Measurements from ENCODE around the gene SPPL3.

Gene SPPL3

DNA sequence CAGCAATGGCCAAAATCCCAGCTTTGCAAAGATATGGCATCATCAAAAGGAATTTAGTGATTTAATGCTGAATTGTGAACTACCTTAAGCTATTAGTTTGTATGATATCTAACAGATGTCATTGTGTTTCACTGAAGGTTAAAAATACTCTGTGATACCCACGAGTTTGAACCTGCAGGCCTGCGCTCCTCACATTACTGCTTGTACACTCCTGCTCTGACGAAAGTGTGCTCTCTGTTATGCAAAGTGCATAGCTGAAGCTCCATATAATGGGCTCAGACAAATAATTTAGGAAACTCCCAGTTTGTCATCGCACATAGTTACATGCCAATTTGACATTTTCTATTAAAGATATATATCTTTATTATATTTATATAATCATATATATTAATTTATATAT lies 52.2 kb downstream of the SPPL3 start:
- 0 out of 2 replicates have a peak, but pooled peaks cover 8% of the 10 kb centered on the region for H3K79me2 ChIP-seq (ENCODE audit: insufficient read depth, low read depth)
- no peak overlapping the region for H2AFZ ChIP-seq (ENCODE audit: low read depth)
- no peak for TF ChIP-seq CTCF (conservative IDR thresholded peaks at IDR 0.05; ENCODE audit: low read depth, low read length)
- peaks cover 62% of the 10 kb centered on the region for H3K4me1 ChIP-seq (ENCODE audit: low read depth, poor library complexity, severe bottlenecking)
- H3K27me3 ChIP-seq (ENCODE audit: insufficient read depth, low read depth): no peaks in the 10 kb centered on the region
- peak overlapping the region; percentile 57; the same call in 1 of the 2 replicates for H3K4me2 ChIP-seq
- no peaks in the 10 kb centered on the region for H3K36me3 ChIP-seq (ENCODE audit: insufficient read depth)
- H3K27ac ChIP-seq: peak overlapping the region; percentile 40; the same call in 1 of the 2 replicates
- H4K20me1 ChIP-seq (ENCODE audit: insufficient read depth): no peaks in the 10 kb centered on the region
- H3K9ac ChIP-seq: no peak overlapping the region
- no peak overlapping the region for H3K4me3 ChIP-seq (IDR thresholded peaks at IDR 0.05; ENCODE audit: insufficient read depth, low read depth, low read length)

DNA sequence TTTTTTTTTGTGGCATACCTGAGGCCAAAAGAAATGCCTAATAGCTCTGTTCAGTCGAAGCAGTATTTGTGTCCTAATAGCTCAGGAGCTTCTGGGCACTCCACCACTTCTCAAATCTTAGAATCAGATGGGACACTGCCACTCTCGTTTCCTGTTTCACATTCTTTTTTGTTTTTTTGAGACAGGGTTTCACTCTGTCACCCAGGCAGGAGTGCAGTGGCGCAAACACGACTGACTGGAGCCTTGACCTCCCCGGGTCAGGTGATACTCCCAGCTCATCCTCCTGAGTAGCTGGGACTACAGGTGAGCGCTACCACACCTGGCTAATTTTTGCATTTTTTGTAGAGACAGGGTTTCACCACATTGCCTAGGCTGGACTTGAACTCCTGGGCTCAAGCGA lies 52.7 kb downstream of the SPPL3 start:
- Histone ChIP-seq H3K79me2 (ENCODE audit: insufficient read depth, low read depth) (peaks cover 13% of the 10 kb centered on the region; the same call in 1 of the 2 replicates), H3K9ac (no peak overlapping the region), H4K20me1 (ENCODE audit: insufficient read depth) (no peaks in the 10 kb centered on the region), H3K4me1 (ENCODE audit: low read depth, poor library complexity, severe bottlenecking) (peaks cover 63% of the 10 kb centered on the region), H3K27ac (peak overlapping the region; percentile 40; the same call in 1 of the 2 replicates), H3K27me3 (ENCODE audit: insufficient read depth, low read depth) (no peaks in the 10 kb centered on the region), H3K36me3 (ENCODE audit: insufficient read depth) (no peaks in the 10 kb centered on the region), H3K4me2 (peak overlapping the region; percentile 57), H2AFZ (ENCODE audit: low read depth) (no peak overlapping the region), H3K4me3 (IDR thresholded peaks at IDR 0.05; ENCODE audit: insufficient read depth, low read depth, low read length) (no peak overlapping the region)
- TF ChIP-seq CTCF (conservative IDR thresholded peaks at IDR 0.05; ENCODE audit: low read depth, low read length): no peak

DNA sequence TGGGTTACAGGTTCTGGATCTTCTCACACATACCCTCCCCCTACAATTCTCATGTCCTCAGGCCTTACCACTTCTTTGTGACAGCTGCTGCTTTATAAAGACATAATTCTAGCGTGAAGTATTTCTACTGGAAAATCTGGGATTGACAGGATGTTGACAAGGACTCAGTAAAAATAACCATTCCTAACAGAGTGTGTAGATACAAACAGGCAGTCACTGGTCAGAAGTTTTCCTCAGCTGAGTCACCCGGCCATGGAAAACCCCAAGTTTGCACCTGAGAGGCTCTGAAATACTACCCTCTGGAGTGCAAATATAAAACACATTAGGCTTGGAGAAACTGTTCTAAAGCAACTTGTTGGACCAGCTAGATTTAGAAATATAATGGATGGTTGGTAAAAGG lies 54.4 kb downstream of the SPPL3 start:
- Histone ChIP-seq H3K36me3 (ENCODE audit: insufficient read depth) (no peaks in the 10 kb centered on the region), H3K79me2 (ENCODE audit: insufficient read depth, low read depth) (peaks cover 17% of the 10 kb centered on the region; the same call in 1 of the 2 replicates), H4K20me1 (ENCODE audit: insufficient read depth) (no peaks in the 10 kb centered on the region), H3K9ac (no peak overlapping the region), H2AFZ (ENCODE audit: low read depth) (no peak overlapping the region), H3K4me2 (no peak overlapping the region; the same call in 1 of the 2 replicates), H3K4me3 (IDR thresholded peaks at IDR 0.05; ENCODE audit: insufficient read depth, low read depth, low read length) (no peak overlapping the region), H3K27ac (no peak overlapping the region), H3K4me1 (ENCODE audit: low read depth, poor library complexity, severe bottlenecking) (peaks cover 65% of the 10 kb centered on the region), H3K27me3 (ENCODE audit: insufficient read depth, low read depth) (no peaks in the 10 kb centered on the region)
- TF ChIP-seq CTCF (conservative IDR thresholded peaks at IDR 0.05; ENCODE audit: low read depth, low read length): no peak

- Histone ChIP-seq H3K79me2 (ENCODE audit: insufficient read depth, low read depth) (peaks cover 17% of the 10 kb centered on the region; the same call in 1 of the 2 replicates), H3K9ac (no peak overlapping the region), H3K4me3 (IDR thresholded peaks at IDR 0.05; ENCODE audit: insufficient read depth, low read depth, low read length) (no peak overlapping the region), H3K27ac (no peak overlapping the region), H3K4me2 (0 out of 2 replicates have a peak overlapping the region, but pooled peaks have one; percentile 6), H3K27me3 (ENCODE audit: insufficient read depth, low read depth) (no peaks in the 10 kb centered on the region), H4K20me1 (ENCODE audit: insufficient read depth) (no peaks in the 10 kb centered on the region), H2AFZ (ENCODE audit: low read depth) (no peak overlapping the region), H3K4me1 (ENCODE audit: low read depth, poor library complexity, severe bottlenecking) (peaks cover 71% of the 10 kb centered on the region), H3K36me3 (ENCODE audit: insufficient read depth) (no peaks in the 10 kb centered on the region)
- no peak for TF ChIP-seq CTCF (conservative IDR thresholded peaks at IDR 0.05; ENCODE audit: low read depth, low read length)
Observed at GRCh38 chr12:120847814-120848213, 56.3 kb downstream of the SPPL3 start.
